ENCODE measurements around the gene KCNMB4. TPM values are rescaled to one million over a fixed set of nuclear protein-coding genes. Genes with fewer than 3 reads are reported as not detected.

The KCNMB4 gene, protein sequence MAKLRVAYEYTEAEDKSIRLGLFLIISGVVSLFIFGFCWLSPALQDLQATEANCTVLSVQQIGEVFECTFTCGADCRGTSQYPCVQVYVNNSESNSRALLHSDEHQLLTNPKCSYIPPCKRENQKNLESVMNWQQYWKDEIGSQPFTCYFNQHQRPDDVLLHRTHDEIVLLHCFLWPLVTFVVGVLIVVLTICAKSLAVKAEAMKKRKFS
- polyA plus RNA-seq (0.42 to 1.5 TPM (median 0.77 TPM) in 3 replicates), polyA minus RNA-seq (0.20 to 0.92 TPM (median 0.48 TPM) in 3 replicates)
- 0.24 TPM for polyA plus RNA-seq (2011; ENCODE audit: low read depth)
- 0.94 and 1.0 TPM in 2 replicates for polyA plus RNA-seq (2011; cell fraction: cytosol; rRNA removed)
- polyA plus RNA-seq (2011; cell fraction: nucleus; rRNA removed): 0.64 and 1.1 TPM in 2 replicates
- polyA plus RNA-seq (2012; ENCODE audit: low replicate concordance): 0.42 and 0.65 TPM in 2 replicates
- 1.2 TPM for polyA minus RNA-seq (2011; cell fraction: cytosol; rRNA and poly(A)+ RNA removed)
- 0.42 and 0.78 TPM in 2 replicates for polyA minus RNA-seq (2011; cell fraction: nucleus; rRNA and poly(A)+ RNA removed)

GRCh38 chr12:70365648-70366518 is at the start of gene KCNMB4:
KCNMB4 (plus strand) TSS chr12:70366290; CDS start chr12:70366735, 445 bp downstream.
- Histone ChIP-seq H3K9ac (ENCODE audit: control insufficient read depth, extremely low read depth, insufficient read depth, low read length) (peak within 1 kb of the TSS; percentile 41), H3K36me3 (ENCODE audit: control insufficient read depth in 2 of 2, extremely low read depth in 1 of 2, insufficient read depth in 2 of 2, low read length in 2 of 2) (no peaks in the 10 kb centered on the region), H4K20me1 (ENCODE audit: control insufficient read depth, extremely low read depth, insufficient read depth, low read length) (no peaks in the 10 kb centered on the region), H3K9me3 (ENCODE audit: control insufficient read depth, low read depth, low read length) (no peaks in the 10 kb centered on the region), H3K27me3 (ENCODE audit: control insufficient read depth, extremely low read depth, insufficient read depth, low read length) (peaks cover 23% of the 10 kb centered on the region), H3K4me1 (ENCODE audit: control insufficient read depth, extremely low read depth, insufficient read depth, low read length) (peaks cover 13% of the 10 kb centered on the region), H3K4me2 (ENCODE audit: control insufficient read depth, extremely low read depth, insufficient read depth, low read depth, low read length) (peak within 1 kb of the TSS; percentile 94), H3K79me2 (ENCODE audit: control insufficient read depth, insufficient read depth, low read length) (no peaks in the 10 kb centered on the region), H2AFZ (ENCODE audit: control insufficient read depth, low read length) (peak within 1 kb of the TSS; percentile 94), H3K9me1 (ENCODE audit: control insufficient read depth, extremely low read depth, insufficient read depth, low read length) (no peaks in the 10 kb centered on the region), H3K27ac (ENCODE audit: control insufficient read depth, insufficient read depth, low read length) (no peak within 1 kb of the TSS), H3K4me3 (ENCODE audit: control insufficient read depth in 2 of 3, extremely low read depth in 1 of 3, insufficient read depth in 2 of 3, low read depth in 1 of 3, low read length in 3 of 3) (peak within 1 kb of the TSS; percentile 53 to 90 (median 77))
- dilution Hi-C loops (cut with MboI; ENCODE audit: extremely low pct_ligation_motif_present, low sequenced_read_pairs): no loop called here
- no peak for FAIRE-seq
- TF ChIP-seq CTCF (optimal IDR thresholded peaks at IDR 0.05 in 1 of 3, IDR thresholded peaks at IDR 0.05 in 1 of 3, conservative IDR thresholded peaks at IDR 0.05 in 1 of 3; ENCODE audit: extremely low read depth in 1 of 3, insufficient read depth in 2 of 3, low read length in 3 of 3) (no peak), EZH2 (IDR thresholded peaks at IDR 0.05; ENCODE audit: low read length) (no peak)
- DNase-seq (ENCODE audit: low read depth, low spot score): no peak

- Histone ChIP-seq H3K9me3 (ENCODE audit: control insufficient read depth, low read depth, low read length) (no peaks in the 10 kb centered on the region), H3K4me3 (ENCODE audit: control insufficient read depth in 2 of 3, extremely low read depth in 1 of 3, insufficient read depth in 2 of 3, low read depth in 1 of 3, low read length in 3 of 3) (no peak overlapping the region), H3K9ac (ENCODE audit: control insufficient read depth, extremely low read depth, insufficient read depth, low read length) (no peak overlapping the region), H3K79me2 (ENCODE audit: control insufficient read depth, insufficient read depth, low read length) (peaks cover 11% of the 10 kb centered on the region), H3K4me2 (ENCODE audit: control insufficient read depth, extremely low read depth, insufficient read depth, low read depth, low read length) (no peak overlapping the region), H3K36me3 (ENCODE audit: control insufficient read depth in 2 of 2, extremely low read depth in 1 of 2, insufficient read depth in 2 of 2, low read length in 2 of 2) (no peaks in the 10 kb centered on the region), H3K27ac (ENCODE audit: control insufficient read depth, insufficient read depth, low read length) (no peak overlapping the region), H3K9me1 (ENCODE audit: control insufficient read depth, extremely low read depth, insufficient read depth, low read length) (no peaks in the 10 kb centered on the region), H2AFZ (ENCODE audit: control insufficient read depth, low read length) (no peak overlapping the region), H3K27me3 (ENCODE audit: control insufficient read depth, extremely low read depth, insufficient read depth, low read length) (no peaks in the 10 kb centered on the region), H3K4me1 (ENCODE audit: control insufficient read depth, extremely low read depth, insufficient read depth, low read length) (no peaks in the 10 kb centered on the region), H4K20me1 (ENCODE audit: control insufficient read depth, extremely low read depth, insufficient read depth, low read length) (no peaks in the 10 kb centered on the region)
- no peak for FAIRE-seq
- dilution Hi-C loops (cut with MboI; ENCODE audit: extremely low pct_ligation_motif_present, low sequenced_read_pairs): no loop called here
- DNase-seq (ENCODE audit: low read depth, low spot score): no peak
- TF ChIP-seq EZH2 (IDR thresholded peaks at IDR 0.05; ENCODE audit: low read length) (no peak), CTCF (optimal IDR thresholded peaks at IDR 0.05 in 1 of 3, IDR thresholded peaks at IDR 0.05 in 1 of 3, conservative IDR thresholded peaks at IDR 0.05 in 1 of 3; ENCODE audit: extremely low read depth in 1 of 3, insufficient read depth in 2 of 3, low read length in 3 of 3) (no peak)
Measured at GRCh38 chr12:70317781-70318180, 48.3 kb upstream of the KCNMB4 start.

Measured in keratinocyte (primary cell).